ENCODE data around the gene FYN.
"Not testable (repeated sequence)": the region's sequence is repeated elsewhere in the genome, so short reads cannot be mapped to it uniquely, and the experiment has no call there.

The FYN gene

DNA sequence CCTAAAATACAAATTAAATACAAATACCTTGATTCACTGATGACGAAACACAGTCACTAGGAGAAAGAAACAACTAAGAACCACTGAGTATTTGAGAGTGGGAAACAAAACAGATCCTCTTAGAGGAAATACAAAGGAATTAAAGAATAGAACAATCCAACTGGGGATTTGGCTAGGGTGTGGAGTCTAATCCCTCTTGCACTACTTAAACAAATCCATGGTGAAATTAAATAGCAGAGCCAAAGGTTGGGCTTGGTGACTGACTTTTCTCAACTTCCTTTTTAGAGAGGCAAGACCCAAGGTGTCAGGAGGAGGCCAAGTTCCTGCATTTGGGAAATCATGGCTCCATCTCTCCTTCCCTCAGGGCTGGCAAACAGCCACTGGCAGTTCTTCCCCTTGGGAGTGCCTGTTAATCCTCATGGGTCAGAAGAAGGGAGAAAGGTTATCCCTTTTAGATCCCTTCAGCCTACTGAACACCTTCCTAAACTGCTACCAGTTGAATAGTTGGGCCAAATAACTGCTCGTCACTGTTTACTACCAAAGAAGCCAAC lies 166.3 kb downstream of the FYN start:
- DNase-seq, result no peak

DNA sequence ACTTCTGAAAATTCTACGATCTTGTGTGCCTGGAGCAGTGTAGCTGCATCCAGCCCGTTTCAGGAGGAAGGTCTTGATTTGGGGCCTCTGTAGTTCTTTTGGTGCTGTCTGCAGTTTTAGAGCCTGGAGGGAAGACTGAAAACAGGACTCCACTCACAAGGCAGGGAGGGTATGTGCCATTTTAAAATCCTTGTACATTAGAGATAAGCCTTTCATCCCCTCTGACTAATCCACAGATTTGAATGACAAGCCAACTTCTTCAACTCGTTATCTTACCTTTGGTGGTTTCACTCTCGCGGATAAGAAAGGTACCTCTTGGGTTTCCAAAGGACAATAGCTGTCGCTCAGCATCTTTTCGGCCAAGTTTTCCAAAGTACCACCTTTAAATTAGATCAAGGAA lies 169.5 kb downstream of the FYN start:
- no peak for DNase-seq

DNA sequence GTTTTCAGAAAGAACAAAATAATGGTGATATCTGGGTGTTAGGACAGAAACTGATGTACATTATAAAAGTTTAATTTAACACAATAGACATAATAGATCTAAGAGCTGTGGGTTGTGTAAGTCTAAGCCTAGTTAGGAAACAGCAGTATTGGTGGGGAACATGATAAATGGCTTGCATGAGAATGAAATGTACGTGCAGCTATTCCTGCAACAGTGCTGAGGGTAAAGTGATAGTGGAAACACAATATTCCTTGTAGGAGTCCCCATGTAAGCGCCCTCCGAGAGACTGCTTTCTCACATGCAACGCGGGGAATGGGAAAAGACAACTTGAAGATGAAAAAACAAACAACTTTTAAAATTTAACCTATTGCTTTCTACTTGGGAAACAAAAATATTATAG lies 171.0 kb downstream of the FYN start:
- no peak for DNase-seq

DNA sequence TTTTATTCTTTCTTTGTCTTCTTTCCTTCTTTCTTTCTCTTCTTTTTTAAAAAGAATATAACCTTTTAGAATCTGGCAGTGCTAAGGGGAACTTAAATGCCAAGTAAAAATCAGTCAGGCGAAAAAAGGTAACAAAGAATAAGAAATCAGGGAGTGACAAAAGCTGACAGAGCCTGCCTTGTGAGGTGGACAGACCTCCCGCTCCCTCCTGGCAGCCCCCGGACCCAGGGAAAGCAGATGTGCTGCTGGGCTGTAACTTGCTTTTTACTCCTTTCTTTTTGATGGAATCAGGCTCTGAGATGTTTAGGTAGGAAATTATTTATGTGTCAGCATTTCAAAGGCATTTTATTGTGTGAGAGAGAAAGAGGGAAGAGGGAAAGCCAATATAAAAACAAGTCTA lies 172.1 kb downstream of the FYN start:
- DNase-seq, result peak in 1 of 14 donors; percentile 21

DNA sequence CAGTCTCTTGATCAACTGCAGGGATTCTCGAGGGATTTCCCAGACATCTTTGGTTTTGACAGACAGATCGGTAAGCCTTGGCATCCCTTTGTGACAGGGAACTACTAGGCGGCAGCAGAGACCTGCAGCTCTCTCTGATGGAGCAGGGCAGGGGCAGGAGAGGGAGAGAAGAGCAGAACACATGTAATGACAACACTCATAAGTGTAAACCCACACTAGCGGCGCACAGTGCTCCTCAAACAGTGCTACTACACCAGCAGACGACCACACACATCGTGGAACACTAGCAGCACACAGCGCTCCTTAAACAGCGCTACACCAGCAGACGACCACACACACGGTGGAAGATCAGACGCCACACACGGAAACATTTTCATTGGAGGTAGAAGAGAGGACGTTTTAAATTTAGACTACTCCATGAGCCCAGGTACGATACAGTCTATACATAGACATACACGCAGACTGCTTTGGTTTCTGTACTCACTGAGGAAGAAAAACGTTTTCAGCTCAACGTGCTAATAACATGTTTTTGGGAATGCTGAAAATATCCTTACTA lies 173.0 kb downstream of the FYN start:
- DNase-seq, result no peak

DNA sequence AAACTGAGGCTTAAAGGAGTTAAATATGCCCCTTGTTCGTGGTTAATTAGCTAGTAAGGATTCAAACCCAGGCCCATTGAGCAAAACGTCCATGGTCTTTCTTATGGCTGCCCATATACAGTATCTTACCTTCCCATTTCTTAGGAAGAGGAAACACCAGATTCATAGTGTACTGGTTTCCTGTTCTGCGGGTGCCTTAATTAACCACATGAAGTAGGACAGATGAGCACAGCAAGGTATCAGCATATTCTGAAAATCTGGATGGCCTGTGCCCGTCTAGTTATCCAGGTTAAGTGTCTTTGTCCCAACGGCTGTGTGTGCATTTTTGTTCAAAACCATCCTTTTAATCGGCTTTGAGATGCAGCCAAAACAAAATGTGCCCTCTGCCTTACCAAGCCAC lies 174.1 kb downstream of the FYN start:
- no peak for DNase-seq

DNA sequence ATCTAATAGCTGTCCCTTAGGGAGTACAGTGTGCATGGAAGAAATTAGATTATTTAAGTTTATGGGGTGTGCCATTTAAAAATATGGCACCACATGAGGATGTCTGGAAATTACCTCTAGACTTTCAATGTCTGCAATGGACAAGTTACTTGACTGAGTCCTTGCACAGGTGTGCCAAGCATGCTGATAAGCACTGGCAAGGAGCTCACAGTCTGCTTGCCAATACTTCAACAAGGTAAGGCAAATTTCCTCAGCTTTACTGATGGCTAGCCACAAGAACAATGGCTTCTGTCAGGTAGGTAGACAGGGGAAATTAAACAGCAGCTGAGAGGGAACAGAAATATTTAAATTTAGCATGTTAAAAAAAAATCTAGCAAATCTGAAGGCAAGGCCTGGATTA lies 176.4 kb downstream of the FYN start:
- DNase-seq, result peak in 1 of 14 donors; percentile 17

DNA sequence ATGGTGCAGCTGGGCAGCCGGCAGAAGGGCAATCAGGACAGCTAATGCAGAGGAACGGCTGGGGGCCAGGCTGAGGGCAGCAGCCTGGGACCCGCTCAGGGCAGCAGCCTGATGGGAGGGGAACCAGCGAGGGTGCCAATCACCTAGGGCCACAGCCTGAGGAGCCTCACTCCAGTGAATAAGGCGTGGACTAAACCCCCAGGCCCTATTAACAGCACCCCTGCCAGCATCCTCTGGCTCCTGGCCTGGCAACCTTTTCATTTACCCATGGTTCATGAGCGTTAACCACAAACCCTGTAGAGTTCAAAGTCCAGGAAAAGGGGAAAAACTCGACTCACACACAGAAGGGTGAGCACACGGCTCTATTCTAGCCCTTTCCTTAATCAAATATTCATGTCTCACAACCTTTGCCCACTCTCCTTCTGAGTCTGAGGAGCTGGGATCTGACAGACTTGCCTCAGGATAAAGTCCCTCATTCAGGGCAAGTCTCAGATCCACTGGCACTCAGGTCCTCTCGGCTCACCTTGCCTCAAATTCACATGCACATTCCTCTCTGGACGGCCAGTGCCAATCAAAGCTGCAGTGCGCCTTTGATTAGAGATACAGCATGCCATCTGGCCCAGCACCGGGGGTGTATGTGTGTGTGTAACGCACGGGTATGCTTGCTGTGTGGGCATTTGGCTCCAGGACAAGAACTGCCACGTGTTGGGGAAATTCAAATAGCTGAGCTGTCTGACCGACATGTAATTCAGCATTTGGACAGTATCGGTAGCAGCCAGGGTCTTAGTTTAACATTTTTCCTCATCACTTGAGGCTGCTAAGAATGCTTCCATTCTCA lies 180.7 kb downstream of the FYN start:
- peak in 5 of 14 donors; percentile 12 to 90 (median 32) for DNase-seq

DNA sequence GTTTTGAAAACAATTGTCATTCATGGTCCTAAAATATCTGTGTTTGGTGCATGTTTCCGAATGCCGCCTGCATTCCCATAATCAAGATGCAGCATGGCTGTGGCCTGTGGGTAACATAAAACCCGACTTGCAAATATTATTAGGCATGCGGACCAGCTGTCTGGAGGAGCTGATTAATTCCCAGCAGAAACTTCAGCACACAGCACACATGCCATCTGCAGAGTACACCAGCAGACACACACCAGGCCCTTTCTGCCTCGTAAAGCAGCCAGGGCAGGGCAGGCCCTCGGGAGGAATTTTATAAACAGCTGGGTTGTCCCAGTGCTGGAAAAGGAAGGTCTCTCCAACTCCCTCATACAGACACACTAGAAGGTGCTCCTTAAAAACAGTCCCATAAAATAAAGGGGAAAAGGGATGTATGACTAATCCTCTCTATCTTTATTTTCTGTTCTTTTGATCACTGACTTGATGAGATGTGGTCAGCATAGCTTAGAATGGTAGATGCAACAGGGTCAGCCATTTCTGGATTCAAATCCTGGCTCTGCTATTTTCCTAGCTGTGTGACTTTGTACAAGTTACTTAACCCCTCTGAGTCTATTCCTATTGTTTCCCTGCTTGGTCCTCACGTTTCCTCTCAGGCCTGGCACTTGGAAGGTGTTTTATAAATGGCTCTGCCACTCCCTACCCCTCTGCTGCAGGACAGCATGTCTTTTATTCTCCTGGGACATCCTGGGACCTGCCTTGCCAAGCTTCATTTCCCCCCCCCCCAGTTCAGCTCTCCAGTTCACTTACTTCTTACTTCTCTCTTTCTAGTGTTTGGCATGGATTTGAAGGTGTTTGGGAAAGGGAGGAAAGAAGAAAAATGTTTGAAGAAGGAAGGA lies 181.7 kb downstream of the FYN start:
- DNase-seq, result no peak

DNA sequence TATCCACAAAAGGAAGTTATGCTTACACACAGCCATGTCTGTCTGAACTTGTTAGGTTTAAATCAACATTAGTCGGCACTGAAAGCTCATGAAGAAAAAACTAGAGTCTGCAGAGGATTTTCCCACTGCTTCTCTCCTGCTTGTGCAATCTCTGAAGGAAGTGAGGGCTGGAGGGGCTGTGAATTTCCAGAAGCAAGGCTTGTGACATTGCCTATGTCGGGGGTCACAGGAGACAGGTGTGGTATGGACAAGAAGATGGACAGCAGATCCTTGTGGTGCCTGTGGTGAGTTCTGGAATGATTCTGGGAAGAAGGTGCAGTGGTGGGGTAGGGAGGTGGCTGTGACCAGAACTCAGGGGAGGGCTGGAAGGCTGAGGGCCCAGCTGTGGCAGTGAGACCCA lies 183.3 kb downstream of the FYN start:
- no peak for DNase-seq

DNA sequence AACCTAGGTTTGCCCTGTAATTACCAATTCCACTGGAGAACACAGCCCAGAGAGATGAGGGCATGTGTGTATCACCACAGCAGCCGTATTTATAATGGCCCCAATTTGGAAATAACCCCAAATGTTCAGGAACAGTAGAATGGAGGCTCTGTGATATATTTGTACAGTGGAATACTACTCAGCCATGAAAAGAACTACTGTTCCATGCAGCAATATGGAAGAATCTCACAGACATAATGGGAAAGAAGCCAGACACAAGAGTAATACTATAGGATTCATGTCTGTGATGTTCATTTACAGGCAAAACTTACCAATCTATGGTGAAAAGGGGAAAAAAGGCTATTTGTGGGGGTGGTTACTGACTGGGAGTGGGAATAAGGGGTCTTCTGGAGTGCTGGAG lies 183.8 kb downstream of the FYN start:
- DNase-seq, result no peak

DNA sequence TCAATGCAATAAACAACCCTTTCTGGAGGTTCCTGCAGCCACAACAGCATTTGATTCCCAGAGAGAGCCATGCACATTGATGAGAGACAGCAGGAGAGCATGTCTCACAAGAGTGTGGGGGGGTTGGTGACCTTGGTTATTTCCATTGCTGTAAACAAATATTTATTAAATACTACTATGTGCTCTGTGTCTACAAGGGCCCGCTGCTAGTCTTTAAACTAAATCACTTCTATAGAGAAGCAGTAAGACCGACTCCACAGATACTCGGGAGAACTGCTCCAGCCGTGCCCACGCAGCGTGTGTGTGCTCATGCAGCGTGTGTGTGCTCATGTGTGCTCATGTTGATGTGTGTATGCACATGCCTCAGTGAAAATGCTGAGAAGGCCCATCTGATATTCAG lies 184.9 kb downstream of the FYN start:
- DNase-seq, result no peak

DNA sequence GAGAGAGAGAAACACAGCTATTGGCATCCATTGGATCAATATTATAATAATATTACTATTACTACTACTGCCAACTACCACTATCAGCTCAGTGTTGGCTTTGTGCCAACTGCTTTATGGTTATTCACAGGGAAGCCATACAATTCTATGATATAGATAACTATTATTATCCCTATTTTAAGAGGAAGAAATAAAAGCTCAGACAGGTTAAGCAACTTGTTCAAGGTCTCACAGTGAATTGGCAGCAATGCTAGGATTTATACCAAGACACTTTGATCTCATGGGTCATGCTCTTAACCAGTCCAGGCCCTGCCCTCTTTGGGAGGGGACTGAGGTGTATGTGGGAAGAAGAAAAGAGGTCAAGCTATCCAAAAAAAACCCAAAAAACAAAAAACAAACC lies 185.6 kb downstream of the FYN start:
- no peak for DNase-seq

DNA sequence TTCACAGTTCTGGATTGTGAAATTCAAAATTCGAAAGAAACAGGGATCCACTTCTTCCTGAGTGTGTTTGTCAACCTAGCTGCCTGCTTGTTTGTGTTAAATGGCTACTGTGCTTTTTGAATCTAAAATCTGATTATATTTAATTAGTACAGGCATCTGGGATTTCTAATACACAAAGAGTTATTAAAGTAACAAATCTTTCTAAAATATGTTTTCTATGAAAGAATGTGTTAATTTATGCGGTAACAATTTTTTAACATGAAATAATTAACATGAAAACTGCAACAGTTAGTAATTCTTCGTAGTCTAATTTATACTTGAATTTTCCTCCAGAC lies 186.4 kb downstream of the FYN start:
- no peak for DNase-seq

DNA sequence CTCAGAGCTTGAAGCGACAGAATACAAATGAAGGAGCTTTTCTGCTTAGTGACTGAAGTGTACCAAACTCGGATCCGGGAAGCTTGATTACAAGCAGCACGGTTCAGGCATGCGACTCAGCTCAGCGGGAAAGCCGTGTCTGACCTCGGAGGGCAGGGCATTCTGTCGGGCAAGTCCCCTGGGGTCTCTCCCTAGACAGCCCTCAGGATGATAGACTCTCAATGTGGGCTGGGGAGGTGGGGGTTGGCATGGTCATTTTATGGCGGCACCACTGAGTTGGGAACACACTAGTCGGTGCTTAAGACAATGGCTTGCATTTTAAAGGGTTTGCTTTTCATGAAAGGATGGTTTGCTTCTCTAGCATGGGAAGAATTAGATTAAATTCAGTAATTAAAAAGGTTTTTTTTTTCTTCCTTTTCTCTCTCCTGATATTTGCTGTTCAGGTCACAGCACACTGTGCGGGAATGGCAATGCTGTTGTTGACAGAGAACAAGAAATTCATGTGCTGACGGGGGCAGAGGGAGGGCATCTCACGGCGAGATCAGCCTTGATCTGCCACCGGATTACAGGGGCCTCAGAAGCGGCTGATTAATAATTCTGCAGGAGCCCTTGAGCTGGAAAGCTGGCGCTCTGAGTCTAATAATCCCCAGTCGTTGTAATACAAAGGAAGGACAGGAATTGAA lies 186.9 kb downstream of the FYN start:
- DNase-seq, result peak in 4 of 14 donors; percentile 23 to 74 (median 36)

DNA sequence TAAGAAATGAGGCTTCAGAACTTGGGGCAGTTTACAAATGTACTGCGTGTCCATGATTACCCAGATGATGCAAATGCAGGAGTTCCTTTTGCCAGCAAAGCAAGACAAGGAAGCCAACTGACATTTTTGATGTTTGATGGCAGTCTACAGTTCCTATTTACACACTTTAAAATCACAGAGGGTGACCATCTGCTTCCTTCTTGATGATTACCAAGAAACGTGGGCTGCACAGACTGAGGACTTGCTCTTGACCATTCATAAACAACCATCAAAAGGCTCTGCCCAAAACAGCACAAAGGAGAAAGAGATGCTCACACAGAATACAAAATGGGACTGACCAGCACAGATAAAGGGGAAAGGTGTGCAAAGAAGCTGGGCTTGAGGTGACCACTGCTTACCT lies 187.7 kb downstream of the FYN start:
- peak in 1 of 14 donors; percentile 53 for DNase-seq

DNA sequence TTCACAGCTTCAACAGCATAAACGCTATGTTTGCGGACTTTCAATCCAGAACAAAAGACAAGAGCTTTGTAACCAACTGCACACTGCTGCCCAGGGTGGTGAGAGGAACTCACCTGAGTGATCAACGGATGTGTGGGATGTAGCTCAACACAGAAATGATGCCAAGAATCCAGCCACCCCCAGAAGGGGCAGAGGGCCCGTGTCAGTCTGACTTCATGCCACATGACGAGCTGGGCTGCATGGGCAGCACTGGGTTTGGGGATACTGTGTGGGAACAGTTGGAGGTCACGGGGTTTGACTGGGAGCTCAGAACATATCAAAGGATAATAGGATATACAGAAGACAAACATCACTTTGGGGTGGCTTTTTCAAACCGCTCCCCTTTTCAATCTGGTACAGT lies 188.2 kb downstream of the FYN start:
- DNase-seq, result no peak

DNA sequence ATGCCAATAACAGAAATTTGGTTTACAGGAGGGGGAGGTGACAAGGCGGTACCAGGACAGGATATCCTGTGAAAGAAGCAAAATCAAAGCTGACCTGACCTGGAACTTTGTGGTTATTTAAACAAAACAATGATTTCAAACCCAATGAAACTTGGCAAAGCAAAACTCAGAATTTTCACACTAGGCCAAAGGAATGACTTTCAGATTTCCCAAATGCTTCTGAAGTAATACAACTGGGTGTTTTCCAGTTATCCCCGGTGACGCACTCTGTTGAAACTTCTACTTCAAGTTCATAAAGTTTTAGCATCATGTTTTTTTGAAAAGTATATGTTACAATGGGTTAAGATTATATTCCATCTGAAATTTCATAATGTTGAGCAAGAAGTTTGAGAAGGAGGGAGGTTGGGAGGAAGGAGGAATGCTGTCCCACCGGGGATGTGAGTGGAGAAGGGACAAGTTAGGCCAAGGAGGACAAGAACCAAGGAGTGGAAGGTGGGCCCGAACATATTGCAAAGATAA lies 189.4 kb downstream of the FYN start:
- no peak for DNase-seq

DNA sequence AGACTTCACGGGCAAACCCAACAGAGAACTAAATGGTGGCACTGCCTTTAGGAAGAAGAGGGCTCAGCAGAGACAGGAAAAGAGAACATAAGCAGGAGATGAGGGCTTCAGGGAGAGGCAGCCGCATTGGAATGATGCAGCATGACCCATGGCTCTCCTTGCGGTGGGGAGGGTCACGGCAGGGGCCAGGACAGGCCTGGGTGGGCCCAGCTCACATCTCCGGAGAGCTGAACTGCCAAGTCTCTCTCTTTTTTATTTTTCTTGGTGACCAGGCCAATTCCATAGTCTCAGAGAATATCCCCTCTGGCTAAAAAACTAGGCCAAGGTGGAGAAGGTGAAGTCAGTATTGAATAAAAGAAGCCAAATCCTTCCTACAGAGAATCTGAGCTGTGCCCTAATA lies 190.1 kb downstream of the FYN start:
- DNase-seq, result no peak

DNA sequence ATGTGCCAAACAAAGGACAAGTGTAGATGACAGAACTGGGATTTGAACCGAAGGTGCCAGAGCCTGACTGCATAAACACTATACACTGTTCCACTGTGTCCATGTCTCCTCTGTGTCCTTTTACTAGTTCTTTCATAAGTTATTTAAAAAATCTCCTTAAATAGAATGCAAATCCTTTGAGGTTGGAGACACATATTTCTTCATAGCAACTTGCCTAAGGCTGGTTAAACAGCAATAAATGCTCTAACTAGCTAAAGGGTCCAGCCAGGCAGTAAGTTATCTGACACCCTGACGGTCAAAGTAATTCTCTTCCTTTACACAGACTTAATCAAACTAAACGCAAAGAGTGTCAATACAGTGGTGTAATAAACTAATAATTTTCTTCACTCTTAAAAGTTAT lies 191.4 kb downstream of the FYN start:
- DNase-seq, result no peak

DNA sequence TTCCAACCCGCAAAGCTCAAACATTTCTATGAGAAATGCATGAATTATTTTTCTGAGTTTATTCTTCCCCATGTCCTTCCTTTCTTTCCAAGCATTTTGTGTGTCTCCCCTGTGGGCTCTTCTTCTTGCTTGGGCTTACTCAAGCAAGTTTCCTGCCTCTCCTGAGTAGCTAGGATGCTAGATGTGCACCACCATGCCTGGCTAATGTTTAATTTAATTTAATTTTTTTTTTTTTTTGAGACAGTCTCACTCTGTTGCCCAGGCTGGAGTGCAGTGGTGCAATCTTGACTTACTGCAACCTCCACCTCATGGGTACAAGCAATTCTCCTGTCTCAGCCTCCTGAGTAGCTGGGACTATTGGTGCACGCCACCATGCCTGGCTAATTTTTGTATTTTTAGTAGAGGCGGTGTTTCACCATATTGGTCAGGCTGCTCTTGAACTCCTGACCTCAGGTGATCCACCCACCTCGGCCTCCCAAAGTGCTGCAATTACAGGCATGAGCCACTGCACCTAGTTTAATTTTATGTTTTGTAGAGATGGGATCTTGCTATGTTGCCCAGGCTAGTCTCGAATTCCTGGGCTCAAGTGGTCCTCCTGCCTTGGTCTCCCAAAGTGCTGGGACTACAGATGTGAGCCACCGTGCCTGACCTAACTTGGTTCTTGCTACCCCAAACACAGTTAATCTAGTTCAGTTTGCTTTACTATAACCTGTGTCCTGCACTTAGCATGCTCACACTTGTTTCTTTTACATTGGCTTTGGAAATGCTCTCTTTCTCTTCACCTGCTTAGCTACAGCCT lies 192.2 kb downstream of the FYN start:
- not testable (repeated sequence) for DNase-seq

Measured in C1 segment of cervical spinal cord (tissue), 14 donors.